H9 (cell line): ENCODE data around the gene SERTAD2. TPM values are rescaled to one million over a fixed set of nuclear protein-coding genes. Genes with fewer than 3 reads are reported as not detected.

ENCODE experiments used
- DNase-seq: peaks from one replicate; pipeline ENCODE4 v3.0.0-alpha.2; 2017
- H2AFZ ChIP-seq: one replicate; pipeline ENCODE4 v1.6.1; 2013; ENCODE audit warnings: mild to moderate bottlenecking, low read length, control low read depth, moderate library complexity
- H2AK5ac ChIP-seq: 2 replicates; pipeline ENCODE4 v1.6.1; 2013; ENCODE audit warnings: low read length, control low read depth, mixed read lengths; ENCODE audit not compliant: insufficient read length
- H2BK120ac ChIP-seq: one replicate; pipeline ENCODE4 v1.6.1; 2013; ENCODE audit warnings: low read depth, mild to moderate bottlenecking, low read length, control low read depth, inconsistent platforms; ENCODE audit not compliant: poor library complexity, severe bottlenecking
- H2BK12ac ChIP-seq: 2 replicates; pipeline ENCODE4 v1.6.1; 2013; ENCODE audit warnings: low read length, control low read depth, mixed read lengths, low read depth; ENCODE audit not compliant: insufficient read length
- H2BK15ac ChIP-seq: 2 replicates; pipeline ENCODE4 v1.6.1; 2013; ENCODE audit warnings: low read depth, low read length, control low read depth
- H2BK20ac ChIP-seq: one replicate; pipeline ENCODE4 v1.6.1; 2013; ENCODE audit warnings: low read depth, mild to moderate bottlenecking, low read length, control low read depth, inconsistent platforms; ENCODE audit not compliant: poor library complexity, severe bottlenecking
- H2BK5ac ChIP-seq: 2 replicates; pipeline ENCODE4 v1.6.1; 2013; ENCODE audit warnings: low read length, control low read depth, mixed read lengths; ENCODE audit not compliant: insufficient read length
- H3K14ac ChIP-seq: 2 replicates; pipeline ENCODE4 v1.6.1; 2013; ENCODE audit warnings: low read length, control low read depth; ENCODE audit not compliant: insufficient read depth
- H3K18ac ChIP-seq: 2 replicates; pipeline ENCODE4 v1.6.1; 2013; ENCODE audit warnings: low read depth, mild to moderate bottlenecking, mixed read lengths, low read length, control low read depth; ENCODE audit not compliant: insufficient read length
- H3K23ac ChIP-seq: 2 replicates; pipeline ENCODE4 v1.6.1; 2013; ENCODE audit warnings: low read length, control low read depth, mixed read lengths, low read depth; ENCODE audit not compliant: insufficient read length
- H3K23me2 ChIP-seq: 2 replicates; pipeline ENCODE4 v1.6.1; 2013; ENCODE audit warnings: low read depth, mild to moderate bottlenecking, mixed read lengths, low read length, control low read depth; ENCODE audit not compliant: insufficient read length, poor library complexity, severe bottlenecking
- H3K27ac ChIP-seq: 2 replicates; pipeline ENCODE4 v1.5.1; 2013; ENCODE audit warnings: low read length, control low read depth, mixed read lengths, low read depth; ENCODE audit not compliant: insufficient read length
- H3K27me3 ChIP-seq: 2 replicates; pipeline ENCODE4 v1.6.1; 2013; ENCODE audit warnings: low read length, control low read depth, inconsistent platforms; ENCODE audit not compliant: insufficient read depth
- H3K4ac ChIP-seq: 2 replicates; pipeline ENCODE4 v1.6.1; 2013; ENCODE audit warnings: low read depth, mild to moderate bottlenecking, control low read depth, inconsistent platforms, low read length, moderate library complexity
- H3K4me1 ChIP-seq: 2 replicates; pipeline ENCODE4 v1.6.1; 2013; ENCODE audit warnings: low read length, control low read depth, inconsistent platforms; ENCODE audit not compliant: insufficient read depth
- H3K4me2 ChIP-seq: 2 replicates; pipeline ENCODE4 v1.6.1; 2013; ENCODE audit warnings: low read length, control low read depth, mixed read lengths; ENCODE audit not compliant: insufficient read length, insufficient read depth
- H3K56ac ChIP-seq: 2 replicates; pipeline ENCODE4 v1.6.1; 2013; ENCODE audit warnings: low read depth, mild to moderate bottlenecking, mixed read lengths, low read length, control low read depth; ENCODE audit not compliant: insufficient read length
- H3K79me1 ChIP-seq: 2 replicates; pipeline ENCODE4 v1.6.1; 2013; ENCODE audit warnings: low read depth, mild to moderate bottlenecking, moderate library complexity, low read length, control low read depth, inconsistent platforms; ENCODE audit not compliant: insufficient read depth, poor library complexity, severe bottlenecking
- H3K79me2 ChIP-seq: 2 replicates; pipeline ENCODE4 v1.6.1; 2013; ENCODE audit warnings: low read length, control low read depth, inconsistent platforms; ENCODE audit not compliant: insufficient read depth
- H3K9ac ChIP-seq: 2 replicates; pipeline ENCODE4 v1.6.1; 2013; ENCODE audit warnings: low read length, control low read depth, mixed read lengths; ENCODE audit not compliant: insufficient read length; ENCODE audit errors: extremely low read depth
- H3K9me3 ChIP-seq: one replicate; pipeline ENCODE4 v1.6.1; 2013; ENCODE audit warnings: low read depth, low read length, inconsistent platforms; ENCODE audit not compliant: control insufficient read depth
- H3T11ph ChIP-seq: one replicate; pipeline ENCODE4 v1.6.1; 2013; ENCODE audit warnings: mild to moderate bottlenecking, low read length, control low read depth, inconsistent platforms
- H4K20me1 ChIP-seq: one replicate; pipeline ENCODE4 v1.6.1; 2013; ENCODE audit not compliant: control insufficient read depth, insufficient read length, insufficient read depth
- H4K5ac ChIP-seq: 2 replicates; pipeline ENCODE4 v1.6.1; 2013; ENCODE audit warnings: low read depth, mild to moderate bottlenecking, mixed read lengths, low read length, control low read depth; ENCODE audit not compliant: insufficient read length
- H4K8ac ChIP-seq: replicated peaks from 2 replicates; pipeline ENCODE4 v1.6.1; 2013; ENCODE audit warnings: low read length, control low read depth, mixed read lengths, low read depth; ENCODE audit not compliant: insufficient read length
- H4K91ac ChIP-seq: 2 replicates; pipeline ENCODE4 v1.6.1; 2013; ENCODE audit warnings: low read depth, mild to moderate bottlenecking, moderate library complexity, mixed read lengths, low read length, control low read depth; ENCODE audit not compliant: insufficient read length
- H3K27ac Mint-ChIP-seq, 3 experiments: 2 replicates in 2 of 3; 3 replicates in 1 of 3; pipeline ENCODE4 v1.8.0; 2020 to 2021; ENCODE audit warnings: mixed read lengths in 3 of 3, mild to moderate bottlenecking in 1 of 3, moderate library complexity in 1 of 3
- H3K27me3 Mint-ChIP-seq: 2 replicates; pipeline ENCODE4 v1.8.0; 2021; ENCODE audit warnings: low read depth, mild to moderate bottlenecking, moderate library complexity, mixed read lengths
- H3K36me3 Mint-ChIP-seq, 3 experiments: 2 replicates in 2 of 3; 3 replicates in 1 of 3; pipeline ENCODE4 v1.8.0; 2020 to 2021; ENCODE audit warnings: low read depth in 3 of 3, mixed read lengths in 3 of 3; ENCODE audit not compliant: insufficient read depth in 1 of 3
- H3K4me1 Mint-ChIP-seq, 2 experiments: 2 replicates each; pipeline ENCODE4 v1.8.0; 2020; ENCODE audit warnings: mixed read lengths in 2 of 2
- H3K4me3 Mint-ChIP-seq, 2 experiments: 2 replicates in 1 of 2; 3 replicates in 1 of 2; pipeline ENCODE4 v1.8.0; 2020 to 2021; ENCODE audit warnings: mild to moderate bottlenecking in 2 of 2, mixed read lengths in 2 of 2, moderate library complexity in 1 of 2
- H3K9me3 Mint-ChIP-seq, 2 experiments: 2 replicates in 1 of 2; 3 replicates in 1 of 2; pipeline ENCODE4 v1.8.0; 2020; ENCODE audit warnings: mild to moderate bottlenecking in 2 of 2, mixed read lengths in 2 of 2, moderate library complexity in 1 of 2
- WGBS: extraction: QIAGEN DNeasy Blood & Tissue Kit; methylation state at CpG from one replicate; pipeline ENCODE4 v1.1.7; 2013; ENCODE audit warnings: missing lambda C conversion rate, low lambda C conversion rate, mixed read lengths; ENCODE audit not compliant: insufficient read length; ENCODE audit errors: extremely low coverage; 5-methylcytosine and 5-hydroxymethylcytosine counted together
- total RNA-seq: library from RNA; stranded (reverse); gene quantifications from 2 replicates; pipeline ENCODE4 v1.2.1, GENCODE V29; 2021
- TF ChIP-seq, protein P1 (sequence below): fragments of 200-600 bp; sonication (generic); conservative IDR thresholded peaks from 3 replicates; pipeline ENCODE4 v1.8.0; 2021; ENCODE audit warnings: antibody characterized with exemption, mild to moderate bottlenecking

SERTAD2 gene
- total RNA-seq, 1 experiment from 2014 or later: 3.5 TPM

- Histone ChIP-seq H3K23ac (no peak overlapping the region), H3K27me3 (no peaks in the 10 kb centered on the region; the same call in 1 of the 2 replicates), H3K18ac (no peak overlapping the region), H3K23me2 (no peaks in the 10 kb centered on the region), H2AFZ (no peak overlapping the region), H4K91ac (no peak overlapping the region), H3K4me1 (no peaks in the 10 kb centered on the region; the same call in 1 of the 2 replicates), H3K9ac (no peak overlapping the region), H3K14ac (peak overlapping the region; percentile 65; the same call in 1 of the 2 replicates), H4K20me1 (no peaks in the 10 kb centered on the region), H2BK15ac (no peak overlapping the region), H3K56ac (no peak overlapping the region), H3K4ac (no peak overlapping the region), H4K8ac (no peak overlapping the region), H2AK5ac (no peak overlapping the region), H3K4me2 (no peak overlapping the region), H3K27ac (no peak overlapping the region), H2BK20ac (no peak overlapping the region), H2BK12ac (no peak overlapping the region), H3K9me3 (no peaks in the 10 kb centered on the region), H3K79me2 (no peaks in the 10 kb centered on the region), H3K79me1 (no peaks in the 10 kb centered on the region), H2BK5ac (no peak overlapping the region), H3T11ph (no peak overlapping the region), H2BK120ac (no peak overlapping the region), H4K5ac (no peak overlapping the region)
- H3K27me3 Mint-ChIP-seq: peaks cover 11% of the 10 kb centered on the region
- no CpG with 5 or more reads among the region's 1 CpG for WGBS
- no peak overlapping the region for H3K27ac Mint-ChIP-seq
- H3K4me3 Mint-ChIP-seq: no peak overlapping the region
- H3K4me1 Mint-ChIP-seq: peaks cover 11 to 12% of the 10 kb centered on the region in 2 experiments
- no peaks in the 10 kb centered on the region for H3K9me3 Mint-ChIP-seq
- H3K36me3 Mint-ChIP-seq: no peaks in the 10 kb centered on the region
- TF ChIP-seq, protein P1, sequence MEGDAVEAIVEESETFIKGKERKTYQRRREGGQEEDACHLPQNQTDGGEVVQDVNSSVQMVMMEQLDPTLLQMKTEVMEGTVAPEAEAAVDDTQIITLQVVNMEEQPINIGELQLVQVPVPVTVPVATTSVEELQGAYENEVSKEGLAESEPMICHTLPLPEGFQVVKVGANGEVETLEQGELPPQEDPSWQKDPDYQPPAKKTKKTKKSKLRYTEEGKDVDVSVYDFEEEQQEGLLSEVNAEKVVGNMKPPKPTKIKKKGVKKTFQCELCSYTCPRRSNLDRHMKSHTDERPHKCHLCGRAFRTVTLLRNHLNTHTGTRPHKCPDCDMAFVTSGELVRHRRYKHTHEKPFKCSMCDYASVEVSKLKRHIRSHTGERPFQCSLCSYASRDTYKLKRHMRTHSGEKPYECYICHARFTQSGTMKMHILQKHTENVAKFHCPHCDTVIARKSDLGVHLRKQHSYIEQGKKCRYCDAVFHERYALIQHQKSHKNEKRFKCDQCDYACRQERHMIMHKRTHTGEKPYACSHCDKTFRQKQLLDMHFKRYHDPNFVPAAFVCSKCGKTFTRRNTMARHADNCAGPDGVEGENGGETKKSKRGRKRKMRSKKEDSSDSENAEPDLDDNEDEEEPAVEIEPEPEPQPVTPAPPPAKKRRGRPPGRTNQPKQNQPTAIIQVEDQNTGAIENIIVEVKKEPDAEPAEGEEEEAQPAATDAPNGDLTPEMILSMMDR: no peak
- DNase-seq: no peak
Measured at GRCh38 chr2:64663402-64663801, 9.7 kb upstream of the SERTAD2 start.
